ENCODE results near the gene ROBO1. TPM values are rescaled to one million over a fixed set of nuclear protein-coding genes. Genes with fewer than 3 reads are reported as not detected.
"Not testable (repeated sequence)": the region's sequence is repeated elsewhere in the genome, so short reads cannot be mapped to it uniquely, and the experiment has no call there.

Gene ROBO1
- total and polyA plus RNA-seq, 2 experiments from 2014 or later = 29.3 to 171 TPM

- peaks cover 11% of the 10 kb centered on the region for H3K4me1 ChIP-seq (ENCODE audit: low read depth)
- no peak for DNase-seq (ENCODE audit: low read depth in 1 of 2, low spot score in 1 of 2)
- H3K4me3 ChIP-seq = no peak overlapping the region
- no peaks in the 10 kb centered on the region for H3K9me3 ChIP-seq (ENCODE audit: low read depth)
- no peaks in the 10 kb centered on the region for H3K36me3 ChIP-seq
- no peaks in the 10 kb centered on the region for H3K27me3 ChIP-seq
- H3K27ac ChIP-seq = no peak overlapping the region
- TF ChIP-seq, protein P1, sequence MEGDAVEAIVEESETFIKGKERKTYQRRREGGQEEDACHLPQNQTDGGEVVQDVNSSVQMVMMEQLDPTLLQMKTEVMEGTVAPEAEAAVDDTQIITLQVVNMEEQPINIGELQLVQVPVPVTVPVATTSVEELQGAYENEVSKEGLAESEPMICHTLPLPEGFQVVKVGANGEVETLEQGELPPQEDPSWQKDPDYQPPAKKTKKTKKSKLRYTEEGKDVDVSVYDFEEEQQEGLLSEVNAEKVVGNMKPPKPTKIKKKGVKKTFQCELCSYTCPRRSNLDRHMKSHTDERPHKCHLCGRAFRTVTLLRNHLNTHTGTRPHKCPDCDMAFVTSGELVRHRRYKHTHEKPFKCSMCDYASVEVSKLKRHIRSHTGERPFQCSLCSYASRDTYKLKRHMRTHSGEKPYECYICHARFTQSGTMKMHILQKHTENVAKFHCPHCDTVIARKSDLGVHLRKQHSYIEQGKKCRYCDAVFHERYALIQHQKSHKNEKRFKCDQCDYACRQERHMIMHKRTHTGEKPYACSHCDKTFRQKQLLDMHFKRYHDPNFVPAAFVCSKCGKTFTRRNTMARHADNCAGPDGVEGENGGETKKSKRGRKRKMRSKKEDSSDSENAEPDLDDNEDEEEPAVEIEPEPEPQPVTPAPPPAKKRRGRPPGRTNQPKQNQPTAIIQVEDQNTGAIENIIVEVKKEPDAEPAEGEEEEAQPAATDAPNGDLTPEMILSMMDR (IDR thresholded peaks at IDR 0.05; ENCODE audit: low read depth, low read length) = no peak
These were observed 460.7 kb downstream of the ROBO1 start for GRCh38 chr3:79306934-79307570.

GRCh38 chr3:79299949-79300635 lies 467.7 kb downstream of the ROBO1 start:
- DNase-seq (ENCODE audit: low read depth in 1 of 2, low spot score in 1 of 2) = not testable (repeated sequence)

DNA sequence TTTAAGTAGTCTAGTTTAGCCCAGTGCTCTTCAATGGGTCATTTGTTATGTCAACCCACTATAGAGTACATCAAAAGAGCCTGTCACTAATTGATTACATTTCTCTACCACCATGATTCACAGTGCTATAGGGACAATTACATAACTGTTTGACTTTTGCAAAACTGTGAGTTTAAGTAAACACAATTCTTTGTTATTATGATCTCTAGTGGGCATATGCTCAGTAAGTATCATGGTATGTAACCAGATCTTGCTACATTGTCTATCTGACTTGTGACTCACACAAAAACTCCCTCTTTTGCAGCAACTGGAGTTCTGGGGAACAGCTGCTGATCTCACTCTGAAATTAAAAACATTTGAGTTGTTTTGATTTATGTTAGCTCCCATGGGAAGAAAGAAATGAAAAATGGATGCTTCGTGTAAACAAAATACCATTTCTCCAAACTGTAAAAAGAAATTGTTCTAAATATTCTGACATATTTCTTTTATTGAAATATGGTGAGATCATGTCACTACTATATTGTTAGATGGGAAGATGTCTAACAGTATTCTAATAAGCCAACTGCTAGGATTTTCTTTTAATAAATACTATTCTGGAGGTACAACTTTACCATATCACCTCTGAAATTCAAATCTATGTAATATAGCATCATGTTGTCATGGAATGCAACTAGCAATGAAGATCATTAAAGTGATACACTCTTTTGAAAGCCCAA lies 470.4 kb downstream of the ROBO1 start:
- Histone ChIP-seq H3K27ac (no peak overlapping the region), H3K9me3 (ENCODE audit: low read depth) (no peaks in the 10 kb centered on the region), H3K4me3 (no peak overlapping the region), H3K36me3 (no peaks in the 10 kb centered on the region), H3K27me3 (no peaks in the 10 kb centered on the region), H3K4me1 (ENCODE audit: low read depth) (peaks cover 5% of the 10 kb centered on the region)
- DNase-seq (ENCODE audit: low read depth in 1 of 2, low spot score in 1 of 2) = peak; percentile 3 to 78
- TF ChIP-seq, protein P1 (IDR thresholded peaks at IDR 0.05; ENCODE audit: low read depth, low read length) = no peak

More at GRCh38 chr3:79299949-79300635, 467.7 kb downstream of the ROBO1 start:
- not testable (repeated sequence) for H3K4me1 ChIP-seq (ENCODE audit: low read depth); H3K4me3 ChIP-seq; H3K9me3 ChIP-seq (ENCODE audit: low read depth); H3K27me3 ChIP-seq; H3K36me3 ChIP-seq; H3K27ac ChIP-seq

- H3K27me3 ChIP-seq = no peaks in the 10 kb centered on the region
- H3K9me3 ChIP-seq (ENCODE audit: low read depth) = no peaks in the 10 kb centered on the region
- no peak overlapping the region for H3K27ac ChIP-seq
- no peak overlapping the region for H3K4me3 ChIP-seq
- DNase-seq (ENCODE audit: low read depth in 1 of 2, low spot score in 1 of 2) = no peak
- TF ChIP-seq, protein P1 (IDR thresholded peaks at IDR 0.05; ENCODE audit: low read depth, low read length) = no peak
- H3K4me1 ChIP-seq (ENCODE audit: low read depth) = peaks cover 3% of the 10 kb centered on the region
- H3K36me3 ChIP-seq = no peaks in the 10 kb centered on the region
These were observed 480.9 kb downstream of the ROBO1 start for GRCh38 chr3:79286882-79287281.

DNA sequence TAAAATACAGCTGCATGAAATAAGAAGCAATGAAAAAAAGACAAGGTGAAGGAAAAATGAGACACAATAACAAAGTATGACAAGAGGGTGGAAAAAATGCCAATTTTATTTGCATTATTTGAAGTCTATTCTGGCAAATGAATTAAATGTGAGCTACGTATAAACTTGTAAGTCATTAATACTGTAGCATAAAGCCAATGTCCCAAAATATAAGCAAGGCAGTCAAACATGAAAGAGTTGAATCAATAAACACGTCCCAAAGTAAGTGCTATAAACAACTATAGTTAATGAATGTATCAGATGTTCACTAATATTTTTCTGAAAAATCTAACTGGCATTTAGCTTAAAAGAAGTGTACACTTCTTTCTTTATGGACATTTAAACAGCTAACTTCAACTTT lies 481.9 kb downstream of the ROBO1 start:
- no peak for DNase-seq (ENCODE audit: low read depth in 1 of 2, low spot score in 1 of 2)
- TF ChIP-seq, protein P1 (IDR thresholded peaks at IDR 0.05; ENCODE audit: low read depth, low read length) = no peak
- H3K36me3 ChIP-seq = no peaks in the 10 kb centered on the region
- H3K27me3 ChIP-seq = no peaks in the 10 kb centered on the region
- peaks cover 5% of the 10 kb centered on the region for H3K4me1 ChIP-seq (ENCODE audit: low read depth)
- no peak overlapping the region for H3K4me3 ChIP-seq
- no peaks in the 10 kb centered on the region for H3K9me3 ChIP-seq (ENCODE audit: low read depth)
- no peak overlapping the region for H3K27ac ChIP-seq

- TF ChIP-seq, protein P1 (IDR thresholded peaks at IDR 0.05; ENCODE audit: low read depth, low read length) = no peak
- H3K27me3 ChIP-seq = no peaks in the 10 kb centered on the region
- DNase-seq (ENCODE audit: low read depth in 1 of 2, low spot score in 1 of 2) = no peak
- H3K27ac ChIP-seq = no peak overlapping the region
- no peaks in the 10 kb centered on the region for H3K36me3 ChIP-seq
- H3K4me3 ChIP-seq = no peak overlapping the region
- peaks cover 5% of the 10 kb centered on the region for H3K4me1 ChIP-seq (ENCODE audit: low read depth)
- H3K9me3 ChIP-seq (ENCODE audit: low read depth) = no peaks in the 10 kb centered on the region
These were observed 482.4 kb downstream of the ROBO1 start for GRCh38 chr3:79285380-79285779.

Measured in cardiac muscle cell (in vitro differentiated cells and primary cell).